ENCODE results near the gene TRIM44.

DNA sequence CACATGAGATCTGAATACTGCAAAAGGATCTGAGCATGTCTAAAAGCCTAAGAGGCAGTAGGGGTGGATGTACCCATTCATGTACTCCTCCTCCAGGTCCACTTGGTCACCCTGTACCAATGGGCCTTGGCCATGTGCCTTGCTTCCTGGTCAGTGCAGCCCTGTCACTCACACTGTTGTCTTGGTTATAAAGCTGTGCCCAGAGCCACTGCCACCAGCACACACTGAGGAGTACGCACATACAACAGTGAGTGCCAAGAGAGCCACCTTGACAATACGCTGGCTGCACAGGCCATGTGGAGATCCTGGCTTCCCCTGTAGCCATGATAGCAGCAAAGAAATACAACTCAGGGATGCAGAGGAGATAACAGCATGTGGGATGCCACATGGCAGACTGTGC lies 184.9 kb downstream of the TRIM44 start:
- TF ChIP-seq, protein P1, sequence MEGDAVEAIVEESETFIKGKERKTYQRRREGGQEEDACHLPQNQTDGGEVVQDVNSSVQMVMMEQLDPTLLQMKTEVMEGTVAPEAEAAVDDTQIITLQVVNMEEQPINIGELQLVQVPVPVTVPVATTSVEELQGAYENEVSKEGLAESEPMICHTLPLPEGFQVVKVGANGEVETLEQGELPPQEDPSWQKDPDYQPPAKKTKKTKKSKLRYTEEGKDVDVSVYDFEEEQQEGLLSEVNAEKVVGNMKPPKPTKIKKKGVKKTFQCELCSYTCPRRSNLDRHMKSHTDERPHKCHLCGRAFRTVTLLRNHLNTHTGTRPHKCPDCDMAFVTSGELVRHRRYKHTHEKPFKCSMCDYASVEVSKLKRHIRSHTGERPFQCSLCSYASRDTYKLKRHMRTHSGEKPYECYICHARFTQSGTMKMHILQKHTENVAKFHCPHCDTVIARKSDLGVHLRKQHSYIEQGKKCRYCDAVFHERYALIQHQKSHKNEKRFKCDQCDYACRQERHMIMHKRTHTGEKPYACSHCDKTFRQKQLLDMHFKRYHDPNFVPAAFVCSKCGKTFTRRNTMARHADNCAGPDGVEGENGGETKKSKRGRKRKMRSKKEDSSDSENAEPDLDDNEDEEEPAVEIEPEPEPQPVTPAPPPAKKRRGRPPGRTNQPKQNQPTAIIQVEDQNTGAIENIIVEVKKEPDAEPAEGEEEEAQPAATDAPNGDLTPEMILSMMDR (IDR thresholded peaks at IDR 0.05 in 2 of 3, conservative IDR thresholded peaks at IDR 0.05 in 1 of 3; ENCODE audit: borderline replicate concordance in 1 of 3, insufficient read depth in 1 of 3, low read depth in 2 of 3, low read length in 2 of 3), result no peak
- TF ChIP-seq, protein P2, sequence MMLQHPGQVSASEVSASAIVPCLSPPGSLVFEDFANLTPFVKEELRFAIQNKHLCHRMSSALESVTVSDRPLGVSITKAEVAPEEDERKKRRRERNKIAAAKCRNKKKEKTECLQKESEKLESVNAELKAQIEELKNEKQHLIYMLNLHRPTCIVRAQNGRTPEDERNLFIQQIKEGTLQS (IDR thresholded peaks at IDR 0.05), result no peak
- TF ChIP-seq EZH2 (IDR thresholded peaks at IDR 0.05) (no peak), EZH2phosphoT487 (IDR thresholded peaks at IDR 0.05; ENCODE audit: borderline replicate concordance) (no peak), FOSL1 (IDR thresholded peaks at IDR 0.05; ENCODE audit: low read depth) (no peak), SP1 (IDR thresholded peaks at IDR 0.05; ENCODE audit: low read depth) (no peak), POLR2AphosphoS5 (IDR thresholded peaks at IDR 0.05; ENCODE audit: low read depth, low read length) (no peak), POLR2A (IDR thresholded peaks at IDR 0.05; ENCODE audit: borderline replicate concordance, extremely low read depth, insufficient read depth, insufficient read length) (no peak)

Measured in HCT116 (cell line).